Neuronal stem cell (in vitro differentiated cells): ENCODE data around the gene TRIM32.

Source experiments
- DNase-seq: peaks from one replicate; pipeline ENCODE4 v3.0.0-alpha.2; 2013; ENCODE audit warnings: low spot score
- H2AFZ ChIP-seq: one replicate; pipeline ENCODE4 v1.6.1; 2013; ENCODE audit warnings: mild to moderate bottlenecking, low read length, inconsistent platforms
- H2AK5ac ChIP-seq: 2 replicates; pipeline ENCODE4 v1.6.1; 2013; ENCODE audit warnings: low read depth, mild to moderate bottlenecking, inconsistent platforms, low read length, moderate library complexity, mixed read lengths
- H2BK120ac ChIP-seq: 2 replicates; pipeline ENCODE4 v1.6.1; 2013; ENCODE audit warnings: low read depth, mild to moderate bottlenecking, inconsistent platforms, low read length, moderate library complexity, mixed read lengths
- H2BK12ac ChIP-seq: one replicate; pipeline ENCODE4 v1.6.1; 2013; ENCODE audit warnings: low read length, inconsistent platforms
- H2BK15ac ChIP-seq: 2 replicates; pipeline ENCODE4 v1.6.1; 2013; ENCODE audit warnings: mild to moderate bottlenecking, low read length, inconsistent platforms, mixed read lengths
- H2BK5ac ChIP-seq: one replicate; pipeline ENCODE4 v1.6.1; 2013; ENCODE audit warnings: inconsistent platforms, mild to moderate bottlenecking, low read length, moderate library complexity
- H3K14ac ChIP-seq: one replicate; pipeline ENCODE4 v1.6.1; 2013; ENCODE audit warnings: low read length, inconsistent platforms
- H3K18ac ChIP-seq: 2 replicates; pipeline ENCODE4 v1.6.1; 2013; ENCODE audit warnings: low read length, inconsistent platforms
- H3K23ac ChIP-seq: 2 replicates; pipeline ENCODE4 v1.6.1; 2013; ENCODE audit warnings: low read depth, mild to moderate bottlenecking, mixed read lengths, low read length, inconsistent platforms; ENCODE audit not compliant: poor library complexity
- H3K27ac ChIP-seq: replicated peaks from 3 replicates; pipeline ENCODE4 v1.5.1; 2013; ENCODE audit warnings: low read length, inconsistent platforms
- H3K27me3 ChIP-seq, 3 experiments: 2 replicates each; pipeline ENCODE4 v1.6.1; 2013; ENCODE audit warnings: low read length in 3 of 3, mild to moderate bottlenecking in 2 of 3, inconsistent platforms in 1 of 3, low read depth in 1 of 3, mixed read lengths in 1 of 3, moderate library complexity in 1 of 3; ENCODE audit not compliant: control insufficient read depth in 3 of 3, insufficient read depth in 3 of 3
- H3K36me3 ChIP-seq, 2 donors: replicated peaks in 1 of 2; 2 replicates each; pipeline ENCODE4 v1.6.1; 2013; ENCODE audit warnings: low read length in 2 of 2; ENCODE audit not compliant: control insufficient read depth in 2 of 2, insufficient read depth in 2 of 2
- H3K4ac ChIP-seq: 2 replicates; pipeline ENCODE4 v1.6.1; 2013; ENCODE audit warnings: inconsistent platforms, mild to moderate bottlenecking, low read length, moderate library complexity
- H3K4me1 ChIP-seq, 2 donors: 1 replicate in 1 of 2; 2 replicates in 1 of 2; pipeline ENCODE4 v1.6.1; 2013; ENCODE audit warnings: low read length in 2 of 2, low read depth in 1 of 2; ENCODE audit not compliant: control insufficient read depth in 2 of 2, insufficient read depth in 1 of 2
- H3K4me2 ChIP-seq: one replicate; pipeline ENCODE4 v1.6.1; 2013; ENCODE audit warnings: mild to moderate bottlenecking, low read length, inconsistent platforms; ENCODE audit not compliant: insufficient read depth, poor library complexity, severe bottlenecking
- H3K4me3 ChIP-seq, 2 donors: 2 replicates each; pipeline ENCODE4 v1.5.1; 2013; ENCODE audit warnings: low read length in 2 of 2, mild to moderate bottlenecking in 2 of 2, inconsistent platforms in 1 of 2, moderate library complexity in 1 of 2
- H3K79me1 ChIP-seq: one replicate; pipeline ENCODE4 v1.6.1; 2013; ENCODE audit warnings: low read depth, mild to moderate bottlenecking, inconsistent platforms, low read length, moderate library complexity
- H3K9ac ChIP-seq: one replicate; pipeline ENCODE4 v1.6.1; 2013; ENCODE audit warnings: mild to moderate bottlenecking, low read depth, low read length, inconsistent platforms; ENCODE audit not compliant: poor library complexity
- H3K9me3 ChIP-seq, 2 donors: replicated peaks in 1 of 2; 2 replicates each; pipeline versions ENCODE3 to v1.6.1; 2013; ENCODE audit warnings: low read length in 2 of 2, mild to moderate bottlenecking in 2 of 2, inconsistent platforms in 1 of 2, low read depth in 1 of 2, mixed read lengths in 1 of 2, moderate library complexity in 1 of 2; ENCODE audit not compliant: control insufficient read depth in 2 of 2, insufficient read depth in 1 of 2
- H4K8ac ChIP-seq: one replicate; pipeline ENCODE4 v1.6.1; 2013; ENCODE audit warnings: low read depth, mild to moderate bottlenecking, inconsistent platforms, low read length, moderate library complexity
- H4K91ac ChIP-seq: one replicate; pipeline ENCODE4 v1.6.1; 2013; ENCODE audit warnings: low read length, low read depth, mild to moderate bottlenecking, inconsistent platforms; ENCODE audit not compliant: poor library complexity
- whole genome bisulfite sequencing, 2 donors: extraction: QIAGEN DNeasy Blood & Tissue Kit; methylation state at CpG; one replicate each; pipeline ENCODE4 v1.1.7; 2013; ENCODE audit warnings: missing lambda C conversion rate in 2 of 2, mixed read lengths in 1 of 2; ENCODE audit not compliant: insufficient read length in 2 of 2, insufficient replicate concordance in 1 of 2; ENCODE audit errors: extremely low coverage in 2 of 2; 5-methylcytosine and 5-hydroxymethylcytosine counted together

Gene TRIM32

DNA sequence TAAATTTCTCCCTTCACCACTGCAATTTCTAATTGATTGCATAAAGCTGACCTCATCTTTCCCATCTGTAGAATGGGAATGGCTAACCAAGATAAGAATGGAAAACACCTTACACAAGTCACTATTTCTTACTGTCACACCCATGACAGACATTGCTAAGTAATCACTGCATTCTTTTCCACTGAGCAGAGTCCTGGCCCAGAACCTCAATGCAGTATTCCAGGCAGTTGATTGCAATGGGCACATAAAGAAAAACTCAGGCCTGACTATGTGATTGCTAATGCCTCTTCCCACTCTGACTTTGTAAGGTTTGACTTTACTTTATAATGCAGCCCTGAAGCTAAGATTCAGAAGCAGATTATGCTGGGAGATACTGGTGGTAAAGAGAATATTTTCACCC, 29.3 kb downstream of the TRIM32 start:
- H3K9ac ChIP-seq = no peak overlapping the region
- H4K8ac ChIP-seq = no peak overlapping the region
- DNase-seq = no peak
- H3K79me1 ChIP-seq = no peaks in the 10 kb centered on the region
- H3K18ac ChIP-seq = no peak overlapping the region
- H3K14ac ChIP-seq = no peak overlapping the region
- H2BK120ac ChIP-seq = no peak overlapping the region
- H3K23ac ChIP-seq = no peak overlapping the region
- peaks cover 0 to 3% of the 10 kb centered on the region in 2 donors for H3K9me3 ChIP-seq
- no peak overlapping the region for H3K27ac ChIP-seq
- H2BK5ac ChIP-seq = no peak overlapping the region
- H2BK15ac ChIP-seq = no peak overlapping the region
- H3K4me3 ChIP-seq = no peak overlapping the region
- peaks cover 8 to 10% of the 10 kb centered on the region in 2 donors for H3K4me1 ChIP-seq
- H3K4ac ChIP-seq = no peak overlapping the region
- H2BK12ac ChIP-seq = no peak overlapping the region
- no peak overlapping the region for H4K91ac ChIP-seq
- H3K36me3 ChIP-seq = no peaks in the 10 kb centered on the region
- H2AK5ac ChIP-seq = no peak overlapping the region
- H3K27me3 ChIP-seq = peaks cover 0 to 5% (median 0%) of the 10 kb centered on the region in 3 experiments
- H3K4me2 ChIP-seq = no peak overlapping the region
- H2AFZ ChIP-seq = no peak overlapping the region

DNA sequence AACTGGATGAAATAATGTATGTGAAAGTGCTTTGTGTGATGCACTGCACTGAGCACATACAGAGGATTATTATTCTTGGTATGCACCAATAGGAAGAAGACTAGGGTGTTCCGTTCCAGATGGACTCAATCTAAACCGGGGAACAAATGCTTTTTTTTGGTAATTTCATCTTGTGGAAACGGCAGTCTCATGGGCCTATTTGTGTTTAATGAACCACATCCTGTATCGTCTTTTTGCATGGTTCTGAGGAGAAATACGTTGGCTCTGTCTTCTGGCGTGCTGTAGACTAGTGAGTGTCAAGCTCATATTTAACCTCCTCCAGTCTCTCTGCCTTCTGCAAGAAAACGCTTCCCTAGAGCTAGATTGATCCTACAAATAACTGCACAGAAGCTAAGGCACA, 30.0 kb downstream of the TRIM32 start:
- Histone ChIP-seq H3K9ac (no peak overlapping the region), H2AFZ (no peak overlapping the region), H2BK120ac (no peak overlapping the region), H2BK15ac (no peak overlapping the region), H3K27ac (no peak overlapping the region), H3K9me3 (peaks cover 0 to 3% of the 10 kb centered on the region in 2 donors), H3K4me1 (peaks cover 8 to 10% of the 10 kb centered on the region in 2 donors), H3K4me2 (no peak overlapping the region), H3K36me3 (no peaks in the 10 kb centered on the region), H3K23ac (no peak overlapping the region), H4K8ac (no peak overlapping the region), H3K4ac (no peak overlapping the region), H4K91ac (no peak overlapping the region), H3K4me3 (no peak overlapping the region), H3K79me1 (no peaks in the 10 kb centered on the region), H2BK12ac (no peak overlapping the region), H3K27me3 (peaks cover 0 to 5% (median 0%) of the 10 kb centered on the region in 3 experiments), H3K14ac (no peak overlapping the region), H2AK5ac (no peak overlapping the region), H2BK5ac (no peak overlapping the region), H3K18ac (no peak overlapping the region)
- DNase-seq = no peak
- no CpG with 5 or more reads among the region's 7 CpGs for WGBS, 2 donors

DNA sequence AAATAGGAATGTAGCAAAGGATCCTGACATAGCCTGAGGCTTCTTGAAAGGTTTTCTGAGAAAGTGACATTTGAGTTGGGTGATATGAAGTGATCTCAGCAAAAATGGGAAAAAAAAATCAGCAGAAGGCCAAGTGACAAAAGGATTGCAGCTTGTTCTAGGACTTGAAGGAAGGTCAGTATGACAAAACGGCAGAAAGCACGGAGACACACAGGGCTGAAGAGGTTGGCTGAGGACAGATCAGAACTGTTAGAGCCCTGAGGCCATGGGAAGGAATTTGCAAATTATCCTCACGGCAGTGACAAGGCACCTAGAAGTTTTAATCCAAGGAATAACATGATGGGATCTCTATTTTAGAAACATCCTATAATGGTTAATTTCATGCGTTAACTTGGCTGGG, 31.0 kb downstream of the TRIM32 start:
- Histone ChIP-seq H3K79me1 (no peaks in the 10 kb centered on the region), H2BK5ac (no peak overlapping the region), H2BK120ac (no peak overlapping the region), H3K4ac (no peak overlapping the region), H3K9ac (no peak overlapping the region), H2AK5ac (no peak overlapping the region), H4K8ac (no peak overlapping the region), H2AFZ (no peak overlapping the region), H3K14ac (no peak overlapping the region), H3K27ac (no peak overlapping the region), H3K18ac (no peak overlapping the region), H3K4me3 (no peak overlapping the region), H3K4me2 (no peak overlapping the region), H3K27me3 (peaks cover 0 to 6% (median 0%) of the 10 kb centered on the region in 3 experiments), H3K23ac (no peak overlapping the region), H3K36me3 (no peaks in the 10 kb centered on the region), H4K91ac (no peak overlapping the region), H3K9me3 (peaks cover 0 to 3% of the 10 kb centered on the region in 2 donors), H2BK12ac (no peak overlapping the region), H2BK15ac (no peak overlapping the region), H3K4me1 (peaks cover 8 to 10% of the 10 kb centered on the region in 2 donors)
- WGBS, 2 donors = no CpG with 5 or more reads among the region's 4 CpGs
- DNase-seq = no peak

DNA sequence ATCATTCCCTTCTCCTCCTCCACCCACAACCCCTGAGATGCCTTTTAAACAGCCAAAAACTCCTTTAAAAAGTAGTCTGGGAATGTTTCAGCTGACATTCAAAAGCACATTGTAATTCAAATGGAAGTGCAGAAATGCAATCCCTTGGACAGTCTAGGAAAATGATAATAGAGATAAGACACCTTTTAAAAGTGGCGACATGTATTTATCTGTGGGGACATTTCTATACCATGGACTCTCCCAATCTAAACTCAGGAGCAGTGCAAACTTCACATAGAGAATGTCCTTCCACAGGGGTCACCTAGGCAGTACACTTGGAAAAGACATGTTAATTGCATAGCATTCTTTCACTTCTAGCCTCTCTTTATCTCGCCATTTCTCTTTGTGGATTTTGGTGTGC, 33.0 kb downstream of the TRIM32 start:
- no CpG with 5 or more reads among the region's 2 CpGs for WGBS, 2 donors
- no peak overlapping the region for H2BK15ac ChIP-seq
- H3K9ac ChIP-seq = no peak overlapping the region
- H3K79me1 ChIP-seq = no peaks in the 10 kb centered on the region
- no peaks in the 10 kb centered on the region for H3K36me3 ChIP-seq
- H3K4me2 ChIP-seq = no peak overlapping the region
- no peak overlapping the region for H2BK120ac ChIP-seq
- no peak overlapping the region for H3K4me3 ChIP-seq
- no peak overlapping the region for H3K23ac ChIP-seq
- no peak overlapping the region for H2AFZ ChIP-seq
- no peak overlapping the region for H2AK5ac ChIP-seq
- peaks cover 0 to 8% (median 0%) of the 10 kb centered on the region in 3 experiments for H3K27me3 ChIP-seq
- H3K4ac ChIP-seq = no peak overlapping the region
- H3K14ac ChIP-seq = no peak overlapping the region
- no peak overlapping the region for H4K8ac ChIP-seq
- no peak overlapping the region for H2BK5ac ChIP-seq
- H3K4me1 ChIP-seq = peaks cover 6 to 10% of the 10 kb centered on the region in 2 donors
- H3K9me3 ChIP-seq = peaks cover 0 to 3% of the 10 kb centered on the region in 2 donors
- DNase-seq = no peak
- no peak overlapping the region for H3K18ac ChIP-seq
- H2BK12ac ChIP-seq = no peak overlapping the region
- H4K91ac ChIP-seq = no peak overlapping the region
- no peak overlapping the region for H3K27ac ChIP-seq
